DND-41 (cell line): ENCODE measurements around the gene PAPPA2.

ENCODE experiments used
- ATAC-seq: fragments of 200-7000 bp; cut with Tn5 transposase; 3 replicates; pipeline ENCODE4 v1.9.1; 2021; ENCODE audit warnings: low read depth; ENCODE audit not compliant: insufficient read depth
- DNase-seq: peaks from one replicate; pipeline ENCODE4 v3.0.0-alpha.2; 2020
- H2AFZ ChIP-seq: 2 replicates; pipeline ENCODE4 v1.6.0; 2012; ENCODE audit warnings: low read depth, low read length
- H3K27ac ChIP-seq: 2 replicates; pipeline ENCODE4 v1.5.1; 2012; ENCODE audit warnings: low read length, inconsistent platforms
- H3K27me3 ChIP-seq: fragments of 200-600 bp; sonication (generic); 2 replicates; pipeline ENCODE4 v1.6.0; 2012; ENCODE audit warnings: low read length, mild to moderate bottlenecking, inconsistent platforms; ENCODE audit not compliant: insufficient read depth, poor library complexity
- H3K36me3 ChIP-seq: 2 replicates; pipeline ENCODE4 v1.5.1; 2012; ENCODE audit warnings: low read length, inconsistent platforms; ENCODE audit not compliant: insufficient read depth
- H3K4me1 ChIP-seq: 2 replicates; pipeline ENCODE4 v1.5.1; 2012; ENCODE audit warnings: mild to moderate bottlenecking, low read length; ENCODE audit not compliant: insufficient read depth
- H3K4me2 ChIP-seq: 2 replicates; pipeline ENCODE4 v1.6.0; 2012; ENCODE audit warnings: mild to moderate bottlenecking, moderate library complexity, low read length, inconsistent platforms; ENCODE audit not compliant: insufficient read depth
- H3K4me3 ChIP-seq, 2 experiments: fragments of 200-600 bp in 1 of 2; shearing (Covaris generic) in 1 of 2; 2 replicates each; pipeline ENCODE4 v1.5.1; 2012 to 2016; ENCODE audit warnings: inconsistent platforms in 2 of 2, low read length in 2 of 2, mild to moderate bottlenecking in 2 of 2, low read depth in 1 of 2, moderate library complexity in 1 of 2
- H3K79me2 ChIP-seq: 2 replicates; pipeline ENCODE4 v1.6.0; 2012; ENCODE audit warnings: low read length, inconsistent platforms; ENCODE audit not compliant: insufficient read depth
- H3K9ac ChIP-seq: 2 replicates; pipeline ENCODE4 v1.6.0; 2012; ENCODE audit warnings: low read depth, mild to moderate bottlenecking, inconsistent platforms, low read length, moderate library complexity
- H3K9me3 ChIP-seq: 2 replicates; pipeline ENCODE4 v1.5.1; 2012; ENCODE audit warnings: low read length, moderate library complexity, mild to moderate bottlenecking, inconsistent platforms; ENCODE audit not compliant: insufficient read depth, severe bottlenecking
- H4K20me1 ChIP-seq: 2 replicates; pipeline ENCODE4 v1.6.0; 2012; ENCODE audit warnings: low read length; ENCODE audit not compliant: insufficient read depth
- CTCF ChIP-seq: IDR thresholded peaks from 2 replicates; pipeline ENCODE4 v1.5.1; 2012; ENCODE audit warnings: borderline replicate concordance, low read length, moderate library complexity, mild to moderate bottlenecking; ENCODE audit not compliant: poor library complexity, severe bottlenecking; ENCODE audit errors: extremely low read depth
- EZH2 ChIP-seq: IDR thresholded peaks from 3 replicates; pipeline ENCODE4 v1.6.1; 2012; ENCODE audit warnings: borderline replicate concordance, low read depth, mild to moderate bottlenecking, moderate library complexity, low read length, inconsistent platforms; ENCODE audit not compliant: severe bottlenecking

Gene PAPPA2

GRCh38 chr1:176839216-176839615, 376.2 kb downstream of the PAPPA2 start:
- DNase-seq = no peak
- H3K27ac ChIP-seq = no peak overlapping the region
- no peaks in the 10 kb centered on the region for H3K36me3 ChIP-seq
- no peaks in the 10 kb centered on the region for H3K79me2 ChIP-seq
- no peak for ATAC-seq
- no peaks in the 10 kb centered on the region for H4K20me1 ChIP-seq
- no peak overlapping the region for H3K4me2 ChIP-seq
- H3K27me3 ChIP-seq = peaks cover 3% of the 10 kb centered on the region
- no peak for TF ChIP-seq CTCF
- no peak for TF ChIP-seq EZH2
- H3K4me1 ChIP-seq = no peaks in the 10 kb centered on the region
- no peak overlapping the region for H3K4me3 ChIP-seq
- H3K9ac ChIP-seq = no peak overlapping the region
- no peak overlapping the region for H2AFZ ChIP-seq
- H3K9me3 ChIP-seq = no peaks in the 10 kb centered on the region

GRCh38 chr1:176841238-176841637, 378.3 kb downstream of the PAPPA2 start:
- no peak for ATAC-seq
- Histone ChIP-seq H3K4me1 (no peaks in the 10 kb centered on the region), H3K9ac (no peak overlapping the region), H3K4me3 (no peak overlapping the region), H3K27me3 (peaks cover 5% of the 10 kb centered on the region), H3K27ac (no peak overlapping the region), H3K36me3 (no peaks in the 10 kb centered on the region), H2AFZ (no peak overlapping the region), H3K4me2 (no peak overlapping the region), H4K20me1 (no peaks in the 10 kb centered on the region), H3K79me2 (no peaks in the 10 kb centered on the region), H3K9me3 (no peaks in the 10 kb centered on the region)
- no peak for DNase-seq
- TF ChIP-seq EZH2 = no peak
- TF ChIP-seq CTCF = no peak

- ATAC-seq (no peak), DNase-seq (peak; percentile 28)
- H3K4me1 ChIP-seq = no peaks in the 10 kb centered on the region
- TF ChIP-seq CTCF = peak; percentile 42
- TF ChIP-seq EZH2 = no peak
- H3K9me3 ChIP-seq = no peaks in the 10 kb centered on the region
- H3K79me2 ChIP-seq = no peaks in the 10 kb centered on the region
- H2AFZ ChIP-seq = no peak overlapping the region
- H3K4me3 ChIP-seq = no peak overlapping the region
- no peaks in the 10 kb centered on the region for H4K20me1 ChIP-seq
- no peak overlapping the region for H3K4me2 ChIP-seq
- H3K36me3 ChIP-seq = no peaks in the 10 kb centered on the region
- H3K27me3 ChIP-seq = peaks cover 5% of the 10 kb centered on the region
- no peak overlapping the region for H3K27ac ChIP-seq
- no peak overlapping the region for H3K9ac ChIP-seq
Observed at GRCh38 chr1:176843352-176844297, 380.6 kb downstream of the PAPPA2 start.
